Nephron progenitor cell (in vitro differentiated cells): ENCODE data around the gene ANKRD49.
A peak's percentile ranks its signal among the peaks of the same experiment; 100 is the strongest.

Experiments
- DNase-seq: peaks from one replicate; pipeline ENCODE4 v3.0.0; 2021
- H3K27ac Mint-ChIP-seq: 2 replicates; pipeline ENCODE4 v1.8.0; 2021; ENCODE audit warnings: mild to moderate bottlenecking, moderate library complexity, mixed read lengths
- H3K27me3 Mint-ChIP-seq: 2 replicates; pipeline ENCODE4 v1.8.0; 2021; ENCODE audit warnings: mild to moderate bottlenecking, low read depth, mixed read lengths; ENCODE audit not compliant: poor library complexity
- H3K36me3 Mint-ChIP-seq: 2 replicates; pipeline ENCODE4 v1.8.0; 2021; ENCODE audit warnings: low read depth, mixed read lengths
- H3K4me1 Mint-ChIP-seq: 2 replicates; pipeline ENCODE4 v1.8.0; 2021; ENCODE audit warnings: mixed read lengths
- H3K4me3 Mint-ChIP-seq: 2 replicates; pipeline ENCODE4 v1.8.0; 2021; ENCODE audit warnings: mild to moderate bottlenecking, moderate library complexity, mixed read lengths
- H3K9me3 Mint-ChIP-seq: 2 replicates; pipeline ENCODE4 v1.8.0; 2021; ENCODE audit warnings: mild to moderate bottlenecking, moderate library complexity, mixed read lengths
- TF ChIP-seq, protein P1 (sequence below): fragments of 200-600 bp; sonication (generic); IDR thresholded peaks from 2 replicates; pipeline ENCODE4 v1.5.0; 2021; ENCODE audit warnings: antibody characterized with exemption

The ANKRD49 gene

DNA sequence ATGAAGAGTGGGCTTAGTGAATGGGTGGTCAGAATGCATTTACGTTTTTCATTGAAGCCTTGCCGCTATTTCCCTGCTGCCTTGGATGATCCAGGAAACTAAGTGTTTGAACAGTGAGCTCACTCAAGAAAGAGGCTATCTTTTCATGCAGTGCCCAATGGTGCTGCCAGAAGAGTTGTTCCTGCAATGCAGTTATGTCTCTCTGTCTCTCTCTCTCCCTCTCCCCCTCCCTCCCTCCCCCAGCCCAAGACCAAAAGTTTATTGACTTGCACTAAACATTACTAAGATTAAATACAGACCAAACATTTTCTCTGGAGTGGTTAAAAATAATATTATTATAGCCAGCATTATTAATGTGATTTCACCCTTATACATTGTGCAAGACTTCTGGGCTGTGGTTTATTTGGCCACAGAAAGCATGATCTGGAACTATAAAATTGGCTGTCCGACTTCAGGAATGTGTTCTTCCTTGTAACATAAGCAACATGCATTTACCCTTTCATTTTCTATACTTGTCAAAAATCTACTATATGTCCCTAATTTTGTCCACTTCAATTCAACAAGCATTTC lies 43.3 kb downstream of the ANKRD49 start:
- no peaks in the 10 kb centered on the region for H3K36me3 Mint-ChIP-seq
- H3K9me3 Mint-ChIP-seq = no peaks in the 10 kb centered on the region
- no peaks in the 10 kb centered on the region for H3K4me1 Mint-ChIP-seq
- no peak overlapping the region for H3K27ac Mint-ChIP-seq
- H3K4me3 Mint-ChIP-seq = no peak overlapping the region
- H3K27me3 Mint-ChIP-seq = peaks cover 19% of the 10 kb centered on the region
- DNase-seq = no peak
- TF ChIP-seq, protein P1, sequence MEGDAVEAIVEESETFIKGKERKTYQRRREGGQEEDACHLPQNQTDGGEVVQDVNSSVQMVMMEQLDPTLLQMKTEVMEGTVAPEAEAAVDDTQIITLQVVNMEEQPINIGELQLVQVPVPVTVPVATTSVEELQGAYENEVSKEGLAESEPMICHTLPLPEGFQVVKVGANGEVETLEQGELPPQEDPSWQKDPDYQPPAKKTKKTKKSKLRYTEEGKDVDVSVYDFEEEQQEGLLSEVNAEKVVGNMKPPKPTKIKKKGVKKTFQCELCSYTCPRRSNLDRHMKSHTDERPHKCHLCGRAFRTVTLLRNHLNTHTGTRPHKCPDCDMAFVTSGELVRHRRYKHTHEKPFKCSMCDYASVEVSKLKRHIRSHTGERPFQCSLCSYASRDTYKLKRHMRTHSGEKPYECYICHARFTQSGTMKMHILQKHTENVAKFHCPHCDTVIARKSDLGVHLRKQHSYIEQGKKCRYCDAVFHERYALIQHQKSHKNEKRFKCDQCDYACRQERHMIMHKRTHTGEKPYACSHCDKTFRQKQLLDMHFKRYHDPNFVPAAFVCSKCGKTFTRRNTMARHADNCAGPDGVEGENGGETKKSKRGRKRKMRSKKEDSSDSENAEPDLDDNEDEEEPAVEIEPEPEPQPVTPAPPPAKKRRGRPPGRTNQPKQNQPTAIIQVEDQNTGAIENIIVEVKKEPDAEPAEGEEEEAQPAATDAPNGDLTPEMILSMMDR = no peak

DNA sequence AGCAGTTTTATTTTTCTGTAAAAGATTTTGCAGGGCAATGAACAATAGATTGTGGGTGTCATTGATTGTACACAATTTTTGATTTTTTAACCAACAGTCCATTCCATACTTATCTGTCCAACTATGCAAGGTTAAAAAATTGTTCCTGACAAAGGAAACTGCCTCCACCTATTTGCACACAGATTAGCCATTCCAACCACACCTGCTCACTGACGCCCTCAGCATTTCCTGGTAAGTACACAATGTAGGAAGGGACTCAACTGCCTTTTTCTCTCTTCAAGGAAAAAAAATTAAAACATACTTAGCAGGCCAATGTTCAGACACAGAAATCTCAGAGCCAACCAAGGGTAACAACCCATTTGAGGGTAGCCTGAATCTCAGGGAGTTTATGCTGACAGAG lies 45.6 kb downstream of the ANKRD49 start:
- Mint-ChIP-seq H3K27me3 (peaks cover 16% of the 10 kb centered on the region), H3K27ac (no peak overlapping the region), H3K9me3 (no peaks in the 10 kb centered on the region), H3K4me1 (peaks cover 11% of the 10 kb centered on the region), H3K4me3 (no peak overlapping the region), H3K36me3 (no peaks in the 10 kb centered on the region)
- TF ChIP-seq, protein P1 = no peak
- no peak for DNase-seq

DNA sequence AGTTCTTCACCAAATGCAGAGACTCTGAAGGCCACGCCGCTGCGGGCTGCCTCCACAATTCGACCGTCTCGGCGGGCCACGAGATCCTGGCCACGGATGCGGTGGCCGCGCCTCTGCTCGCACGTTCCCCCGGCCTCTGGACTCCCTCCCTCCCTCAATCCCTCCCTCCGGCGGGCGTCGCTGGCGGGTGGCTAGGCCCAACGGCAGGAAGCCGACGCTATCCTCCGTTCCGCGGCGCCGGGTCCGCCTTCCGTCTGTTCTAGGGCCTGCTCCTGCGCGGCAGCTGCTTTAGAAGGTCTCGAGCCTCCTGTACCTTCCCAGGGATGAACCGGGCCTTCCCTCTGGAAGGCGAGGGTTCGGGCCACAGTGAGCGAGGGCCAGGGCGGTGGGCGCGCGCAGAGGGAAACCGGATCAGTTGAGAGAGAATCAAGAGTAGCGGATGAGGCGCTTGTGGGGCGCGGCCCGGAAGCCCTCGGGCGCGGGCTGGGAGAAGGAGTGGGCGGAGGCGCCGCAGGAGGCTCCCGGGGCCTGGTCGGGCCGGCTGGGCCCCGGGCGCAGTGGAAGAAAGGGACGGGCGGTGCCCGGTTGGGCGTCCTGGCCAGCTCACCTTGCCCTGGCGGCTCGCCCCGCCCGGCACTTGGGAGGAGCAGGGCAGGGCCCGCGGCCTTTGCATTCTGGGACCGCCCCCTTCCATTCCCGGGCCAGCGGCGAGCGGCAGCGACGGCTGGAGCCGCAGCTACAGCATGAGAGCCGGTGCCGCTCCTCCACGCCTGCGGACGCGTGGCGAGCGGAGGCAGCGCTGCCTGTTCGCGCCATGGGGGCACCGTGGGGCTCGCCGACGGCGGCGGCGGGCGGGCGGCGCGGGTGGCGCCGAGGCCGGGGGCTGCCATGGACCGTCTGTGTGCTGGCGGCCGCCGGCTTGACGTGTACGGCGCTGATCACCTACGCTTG lies 50.2 kb downstream of the ANKRD49 start, which contains the start of gene FUT4:
TSS of gene FUT4 (plus strand) at position 227 of the 951 bp plus-strand sequence. CDS start at position 440, 213 bp downstream.
- TF ChIP-seq, protein P1 = no peak
- peaks cover 26% of the 10 kb centered on the region for H3K27me3 Mint-ChIP-seq
- H3K27ac Mint-ChIP-seq = peak within 1 kb of the TSS; percentile 97
- DNase-seq = peak; percentile 87
- no peaks in the 10 kb centered on the region for H3K9me3 Mint-ChIP-seq
- H3K4me3 Mint-ChIP-seq = peak within 1 kb of the TSS; percentile 90
- peaks cover 26% of the 10 kb centered on the region for H3K4me1 Mint-ChIP-seq
- H3K36me3 Mint-ChIP-seq = peaks cover 9% of the 10 kb centered on the region

DNA sequence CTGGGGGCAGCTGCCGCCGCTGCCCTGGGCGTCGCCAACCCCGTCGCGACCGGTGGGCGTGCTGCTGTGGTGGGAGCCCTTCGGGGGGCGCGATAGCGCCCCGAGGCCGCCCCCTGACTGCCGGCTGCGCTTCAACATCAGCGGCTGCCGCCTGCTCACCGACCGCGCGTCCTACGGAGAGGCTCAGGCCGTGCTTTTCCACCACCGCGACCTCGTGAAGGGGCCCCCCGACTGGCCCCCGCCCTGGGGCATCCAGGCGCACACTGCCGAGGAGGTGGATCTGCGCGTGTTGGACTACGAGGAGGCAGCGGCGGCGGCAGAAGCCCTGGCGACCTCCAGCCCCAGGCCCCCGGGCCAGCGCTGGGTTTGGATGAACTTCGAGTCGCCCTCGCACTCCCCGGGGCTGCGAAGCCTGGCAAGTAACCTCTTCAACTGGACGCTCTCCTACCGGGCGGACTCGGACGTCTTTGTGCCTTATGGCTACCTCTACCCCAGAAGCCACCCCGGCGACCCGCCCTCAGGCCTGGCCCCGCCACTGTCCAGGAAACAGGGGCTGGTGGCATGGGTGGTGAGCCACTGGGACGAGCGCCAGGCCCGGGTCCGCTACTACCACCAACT lies 51.0 kb downstream of the ANKRD49 start:
- Mint-ChIP-seq H3K36me3 (peaks cover 9% of the 10 kb centered on the region), H3K4me1 (peaks cover 26% of the 10 kb centered on the region), H3K27ac (no peak overlapping the region), H3K27me3 (peaks cover 26% of the 10 kb centered on the region), H3K9me3 (no peaks in the 10 kb centered on the region), H3K4me3 (peak overlapping the region; percentile 74)
- TF ChIP-seq, protein P1 = no peak
- no peak for DNase-seq

DNA sequence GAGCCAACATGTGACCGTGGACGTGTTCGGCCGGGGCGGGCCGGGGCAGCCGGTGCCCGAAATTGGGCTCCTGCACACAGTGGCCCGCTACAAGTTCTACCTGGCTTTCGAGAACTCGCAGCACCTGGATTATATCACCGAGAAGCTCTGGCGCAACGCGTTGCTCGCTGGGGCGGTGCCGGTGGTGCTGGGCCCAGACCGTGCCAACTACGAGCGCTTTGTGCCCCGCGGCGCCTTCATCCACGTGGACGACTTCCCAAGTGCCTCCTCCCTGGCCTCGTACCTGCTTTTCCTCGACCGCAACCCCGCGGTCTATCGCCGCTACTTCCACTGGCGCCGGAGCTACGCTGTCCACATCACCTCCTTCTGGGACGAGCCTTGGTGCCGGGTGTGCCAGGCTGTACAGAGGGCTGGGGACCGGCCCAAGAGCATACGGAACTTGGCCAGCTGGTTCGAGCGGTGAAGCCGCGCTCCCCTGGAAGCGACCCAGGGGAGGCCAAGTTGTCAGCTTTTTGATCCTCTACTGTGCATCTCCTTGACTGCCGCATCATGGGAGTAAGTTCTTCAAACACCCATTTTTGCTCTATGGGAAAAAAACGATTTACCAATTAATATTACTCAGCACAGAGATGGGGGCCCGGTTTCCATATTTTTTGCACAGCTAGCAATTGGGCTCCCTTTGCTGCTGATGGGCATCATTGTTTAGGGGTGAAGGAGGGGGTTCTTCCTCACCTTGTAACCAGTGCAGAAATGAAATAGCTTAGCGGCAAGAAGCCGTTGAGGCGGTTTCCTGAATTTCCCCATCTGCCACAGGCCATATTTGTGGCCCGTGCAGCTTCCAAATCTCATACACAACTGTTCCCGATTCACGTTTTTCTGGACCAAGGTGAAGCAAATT lies 51.7 kb downstream of the ANKRD49 start:
- TF ChIP-seq, protein P1 = no peak
- Mint-ChIP-seq H3K4me3 (peak overlapping the region; percentile 73), H3K9me3 (no peaks in the 10 kb centered on the region), H3K4me1 (peaks cover 26% of the 10 kb centered on the region), H3K27ac (peak overlapping the region; percentile 67), H3K36me3 (peaks cover 9% of the 10 kb centered on the region), H3K27me3 (peaks cover 29% of the 10 kb centered on the region)
- no peak for DNase-seq
